Measurements from ENCODE around the gene PROX1. TPM values are rescaled to one million over a fixed set of nuclear protein-coding genes. Genes with fewer than 3 reads are reported as not detected.

The PROX1 gene
- polyA plus RNA-seq, 1 donor from 2014 or later = 0.89 TPM

- H3K27me3 Mint-ChIP-seq = peaks cover 72% of the 10 kb centered on the region
- peaks cover 0 to 9% (median 0%) of the 10 kb centered on the region in 3 donors for H3K9me3 Mint-ChIP-seq
- peak overlapping the region in 3 of 4 donors; percentile 35 to 47 (median 41) for H3K4me3 Mint-ChIP-seq
- no peaks in the 10 kb centered on the region for H3K36me3 Mint-ChIP-seq
- peak overlapping the region in 1 of 3 donors; percentile 63 for H3K27ac Mint-ChIP-seq
- H3K4me1 Mint-ChIP-seq = peaks cover 16 to 21% (median 19%) of the 10 kb centered on the region in 3 donors
Measured at GRCh38 chr1:213985209-213986019, 2.4 kb upstream of the PROX1 start.

GRCh38 chr1:213986020-213986924 lies 1.5 kb upstream of the PROX1 start:
- H3K4me3 Mint-ChIP-seq = peak overlapping the region in 3 of 4 donors; percentile 69 to 98 (median 73)
- H3K4me1 Mint-ChIP-seq = peaks cover 16 to 22% (median 21%) of the 10 kb centered on the region in 3 donors
- no peaks in the 10 kb centered on the region for H3K36me3 Mint-ChIP-seq
- peaks cover 0 to 8% (median 0%) of the 10 kb centered on the region in 3 donors for H3K9me3 Mint-ChIP-seq
- peak overlapping the region in 1 of 3 donors; percentile 81 for H3K27ac Mint-ChIP-seq
- peaks cover 64% of the 10 kb centered on the region for H3K27me3 Mint-ChIP-seq

GRCh38 chr1:213986925-213987250 lies 885 bp upstream of the PROX1 start:
- peak overlapping the region; percentile 69 to 98 (median 76) for H3K4me3 Mint-ChIP-seq
- H3K27ac Mint-ChIP-seq = peak overlapping the region in 1 of 3 donors; percentile 81
- peaks cover 16 to 22% (median 20%) of the 10 kb centered on the region in 3 donors for H3K4me1 Mint-ChIP-seq

GRCh38 chr1:213987422-213987926 lies 299 bp upstream of the PROX1 start:
- Mint-ChIP-seq H3K27ac (peak overlapping the region; percentile 33 to 96 (median 51)), H3K4me1 (peaks cover 16 to 20% (median 19%) of the 10 kb centered on the region in 3 donors), H3K27me3 (peaks cover 52% of the 10 kb centered on the region), H3K36me3 (no peaks in the 10 kb centered on the region), H3K4me3 (peak overlapping the region; percentile 69 to 98 (median 91)), H3K9me3 (peaks cover 0 to 8% (median 0%) of the 10 kb centered on the region in 3 donors)

More at GRCh38 chr1:213986925-213987250, 885 bp upstream of the PROX1 start:
- Mint-ChIP-seq H3K9me3 (peaks cover 0 to 8% (median 0%) of the 10 kb centered on the region in 3 donors), H3K36me3 (no peaks in the 10 kb centered on the region), H3K27me3 (peaks cover 58% of the 10 kb centered on the region)

- Mint-ChIP-seq H3K4me1 (peaks cover 16 to 20% (median 19%) of the 10 kb centered on the region in 3 donors), H3K9me3 (peaks cover 0 to 8% (median 0%) of the 10 kb centered on the region in 3 donors), H3K27me3 (peaks cover 51% of the 10 kb centered on the region), H3K36me3 (no peaks in the 10 kb centered on the region), H3K27ac (peak overlapping the region; percentile 59 to 96 (median 71)), H3K4me3 (peak overlapping the region; percentile 69 to 98 (median 91))
Measured at GRCh38 chr1:213988507-213989001, 781 bp downstream of the PROX1 start.

GRCh38 chr1:213989002-213989855 lies 1.5 kb downstream of the PROX1 start:
- H3K9me3 Mint-ChIP-seq = peaks cover 0 to 8% (median 0%) of the 10 kb centered on the region in 3 donors
- H3K4me3 Mint-ChIP-seq = peak overlapping the region; percentile 69 to 98 (median 91)
- no peaks in the 10 kb centered on the region for H3K36me3 Mint-ChIP-seq
- H3K27me3 Mint-ChIP-seq = peaks cover 48% of the 10 kb centered on the region
- H3K27ac Mint-ChIP-seq = peak overlapping the region; percentile 59 to 96 (median 71)
- H3K4me1 Mint-ChIP-seq = peaks cover 16 to 20% (median 19%) of the 10 kb centered on the region in 3 donors

GRCh38 chr1:213993929-213994328 lies 6.2 kb downstream of the PROX1 start:
- Mint-ChIP-seq H3K9me3 (no peaks in the 10 kb centered on the region), H3K36me3 (no peaks in the 10 kb centered on the region), H3K4me1 (peaks cover 3 to 9% (median 8%) of the 10 kb centered on the region in 3 donors), H3K27ac (no peak overlapping the region), H3K27me3 (peaks cover 17% of the 10 kb centered on the region), H3K4me3 (no peak overlapping the region)

GRCh38 chr1:213994888-213995287 lies 7.1 kb downstream of the PROX1 start:
- H3K27ac Mint-ChIP-seq = no peak overlapping the region
- H3K4me3 Mint-ChIP-seq = no peak overlapping the region
- H3K27me3 Mint-ChIP-seq = peaks cover 8% of the 10 kb centered on the region
- no peaks in the 10 kb centered on the region for H3K36me3 Mint-ChIP-seq
- peaks cover 2 to 3% (median 3%) of the 10 kb centered on the region in 3 donors for H3K4me1 Mint-ChIP-seq
- H3K9me3 Mint-ChIP-seq = no peaks in the 10 kb centered on the region

GRCh38 chr1:213995603-213996002 lies 7.8 kb downstream of the PROX1 start:
- H3K27me3 Mint-ChIP-seq = peaks cover 8% of the 10 kb centered on the region
- no peaks in the 10 kb centered on the region for H3K9me3 Mint-ChIP-seq
- no peak overlapping the region for H3K4me3 Mint-ChIP-seq
- H3K27ac Mint-ChIP-seq = no peak overlapping the region
- no peaks in the 10 kb centered on the region for H3K36me3 Mint-ChIP-seq
- H3K4me1 Mint-ChIP-seq = peaks cover 2 to 3% (median 3%) of the 10 kb centered on the region in 3 donors

GRCh38 chr1:213996320-213997037 lies 8.7 kb downstream of the PROX1 start:
- Mint-ChIP-seq H3K36me3 (no peaks in the 10 kb centered on the region), H3K9me3 (peaks cover 0 to 2% (median 0%) of the 10 kb centered on the region in 3 donors), H3K27ac (no peak overlapping the region), H3K4me1 (peaks cover 0 to 2% (median under 1%) of the 10 kb centered on the region in 3 donors), H3K27me3 (peaks cover 8% of the 10 kb centered on the region), H3K4me3 (no peak overlapping the region)

GRCh38 chr1:213997038-213997771 lies 9.4 kb downstream of the PROX1 start:
- H3K27ac Mint-ChIP-seq = no peak overlapping the region
- H3K4me3 Mint-ChIP-seq = no peak overlapping the region
- peaks cover 0 to 2% (median 2%) of the 10 kb centered on the region in 3 donors for H3K9me3 Mint-ChIP-seq
- H3K4me1 Mint-ChIP-seq = peaks cover 0 to 2% (median 0%) of the 10 kb centered on the region in 3 donors
- H3K27me3 Mint-ChIP-seq = peaks cover 8% of the 10 kb centered on the region
- no peaks in the 10 kb centered on the region for H3K36me3 Mint-ChIP-seq

GRCh38 chr1:213997772-213998107 lies 10.0 kb downstream of the PROX1 start:
- H3K27me3 Mint-ChIP-seq = peaks cover 7% of the 10 kb centered on the region

GRCh38 chr1:213998785-213999184 lies 11.0 kb downstream of the PROX1 start:
- peaks cover 0 to 2% (median 0%) of the 10 kb centered on the region in 3 donors for H3K4me1 Mint-ChIP-seq
- peaks cover 4% of the 10 kb centered on the region for H3K27me3 Mint-ChIP-seq
- peaks cover 0 to 2% (median 2%) of the 10 kb centered on the region in 3 donors for H3K9me3 Mint-ChIP-seq
- H3K36me3 Mint-ChIP-seq = no peaks in the 10 kb centered on the region
- no peak overlapping the region for H3K27ac Mint-ChIP-seq
- no peak overlapping the region for H3K4me3 Mint-ChIP-seq

More at GRCh38 chr1:213997772-213998107, 10.0 kb downstream of the PROX1 start:
- Mint-ChIP-seq H3K4me3 (no peak overlapping the region), H3K36me3 (no peaks in the 10 kb centered on the region), H3K9me3 (peaks cover 0 to 2% (median 2%) of the 10 kb centered on the region in 3 donors), H3K27ac (peak overlapping the region in 1 of 3 donors; percentile 48), H3K4me1 (peaks cover 0 to 2% (median 0%) of the 10 kb centered on the region in 3 donors)

All from IgD-negative memory B cell (primary cell).